GM06990 (cell line): ENCODE results near the gene SEPTIN3.
A peak's percentile ranks its signal among the peaks of the same experiment; 100 is the strongest.

Source experiments
- DNase-seq: peaks from one replicate; pipeline ENCODE4 v3.0.0-alpha.2; 2011; ENCODE audit not compliant: insufficient read length; ENCODE audit errors: extremely low read depth
- H3K27me3 ChIP-seq: replicated peaks from 2 replicates; pipeline ENCODE4 v1.6.0; 2011; ENCODE audit warnings: low read length; ENCODE audit not compliant: control insufficient read depth, insufficient read depth
- H3K36me3 ChIP-seq: 2 replicates; pipeline ENCODE4 v1.5.1; 2011; ENCODE audit warnings: low read length; ENCODE audit not compliant: control insufficient read depth, insufficient read depth
- H3K4me3 ChIP-seq: replicated peaks from 2 replicates; pipeline ENCODE4 v1.5.1; 2011; ENCODE audit warnings: low read depth, mild to moderate bottlenecking, control low read depth, low read length
- CTCF ChIP-seq: IDR thresholded peaks from 2 replicates; pipeline ENCODE4 v1.5.1; 2011; ENCODE audit warnings: low read length, control low read depth, mild to moderate bottlenecking, inconsistent platforms; ENCODE audit not compliant: insufficient read depth, poor library complexity, severe bottlenecking

The SEPTIN3 gene

GRCh38 chr22:41996826-41997225, 27.6 kb downstream of the SEPTIN3 start:
- no peak for TF ChIP-seq CTCF
- Histone ChIP-seq H3K36me3 (peaks cover 2% of the 10 kb centered on the region), H3K4me3 (no peak overlapping the region), H3K27me3 (no peaks in the 10 kb centered on the region)
- no peak for DNase-seq

GRCh38 chr22:41998361-41999261, 29.4 kb downstream of the SEPTIN3 start, which contains the start of gene WBP2NL:
Gene WBP2NL, plus strand, starts transcription at chr22:41998788. Its CDS starts 31 bp downstream, at chr22:41998819.
- peaks cover 2% of the 10 kb centered on the region for H3K36me3 ChIP-seq
- no peak for TF ChIP-seq CTCF
- peak; percentile 92 for DNase-seq
- H3K4me3 ChIP-seq: peak within 1 kb of the TSS; percentile 76
- no peaks in the 10 kb centered on the region for H3K27me3 ChIP-seq

GRCh38 chr22:42000466-42000865, 31.2 kb downstream of the SEPTIN3 start:
- no peaks in the 10 kb centered on the region for H3K27me3 ChIP-seq
- no peak for TF ChIP-seq CTCF
- H3K4me3 ChIP-seq: no peak overlapping the region
- H3K36me3 ChIP-seq: peaks cover 2% of the 10 kb centered on the region
- DNase-seq: no peak

- no peak for TF ChIP-seq CTCF
- no peaks in the 10 kb centered on the region for H3K27me3 ChIP-seq
- no peak for DNase-seq
- H3K36me3 ChIP-seq: peaks cover 2% of the 10 kb centered on the region
- H3K4me3 ChIP-seq: no peak overlapping the region
Measured at GRCh38 chr22:42001121-42001520, 31.9 kb downstream of the SEPTIN3 start.

GRCh38 chr22:42001706-42002105, 32.5 kb downstream of the SEPTIN3 start:
- Histone ChIP-seq H3K36me3 (peaks cover 2% of the 10 kb centered on the region), H3K4me3 (no peak overlapping the region), H3K27me3 (no peaks in the 10 kb centered on the region)
- TF ChIP-seq CTCF: no peak
- DNase-seq: no peak
